ENCODE data around the gene POPDC2. TPM values are rescaled to one million over a fixed set of nuclear protein-coding genes. Genes with fewer than 3 reads are reported as not detected.

Gene POPDC2
- total RNA-seq, 1 experiment from 2014 or later = 0.37 TPM

DNA sequence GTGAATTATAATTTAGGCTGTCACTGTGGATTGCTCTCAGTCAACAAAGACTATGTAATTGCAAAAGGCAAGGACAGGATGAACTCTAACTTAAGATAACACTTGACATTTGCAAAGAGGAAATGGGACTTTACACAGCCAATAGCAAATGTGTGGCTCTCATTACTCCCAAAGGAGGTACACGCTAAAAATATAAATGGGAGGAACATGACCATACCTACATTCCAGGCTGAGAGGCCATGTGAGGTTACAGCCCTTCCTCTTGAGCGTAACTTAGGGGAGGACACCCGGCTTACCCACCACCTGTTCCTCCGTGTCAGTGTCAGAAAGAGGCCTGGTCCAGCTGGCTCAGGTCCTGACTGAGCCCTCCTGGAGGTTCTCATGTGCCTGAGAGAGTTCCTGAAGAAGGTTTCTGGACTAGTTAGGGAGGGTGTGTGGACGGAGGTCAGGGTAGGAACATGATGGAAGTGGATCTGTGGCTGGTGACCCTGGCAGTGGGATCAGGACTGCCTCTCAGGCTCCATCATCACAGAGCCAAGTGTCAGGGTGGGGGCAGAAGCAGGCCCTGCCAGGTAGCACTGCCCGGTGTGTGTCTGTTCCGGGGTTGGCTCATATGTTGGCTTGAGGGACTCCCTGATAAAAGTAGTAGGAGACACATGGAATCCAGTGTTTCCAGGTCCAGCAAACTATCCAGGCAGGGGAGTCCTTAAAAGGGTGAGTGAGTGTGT is 7.9 kb downstream of the POPDC2 start:
- Histone ChIP-seq H3K4me2 (ENCODE audit: insufficient read depth, insufficient read length, low read length) (no peak overlapping the region), H2AK5ac (ENCODE audit: insufficient read length, low read length) (no peak overlapping the region), H2AFZ (ENCODE audit: low read length) (no peak overlapping the region), H2BK5ac (ENCODE audit: insufficient read length, low read length) (no peak overlapping the region), H2BK120ac (ENCODE audit: low read depth, low read length, poor library complexity, severe bottlenecking) (no peak overlapping the region), H3K9ac (ENCODE audit: extremely low read depth, insufficient read length, low read length) (no peak overlapping the region), H2BK15ac (ENCODE audit: low read depth, low read length) (no peak overlapping the region), H2BK12ac (ENCODE audit: insufficient read length, low read depth, low read length) (no peak overlapping the region), H3K79me1 (ENCODE audit: insufficient read depth, low read depth, low read length, poor library complexity, severe bottlenecking) (no peaks in the 10 kb centered on the region), H3K23ac (ENCODE audit: insufficient read length, low read depth, low read length) (no peak overlapping the region), H3T11ph (ENCODE audit: low read length) (no peak overlapping the region), H3K9me3 (ENCODE audit: control insufficient read depth, low read depth, low read length) (no peaks in the 10 kb centered on the region), H3K27me3 (ENCODE audit: insufficient read depth, low read length) (no peaks in the 10 kb centered on the region), H3K14ac (ENCODE audit: insufficient read depth, low read length) (no peak overlapping the region), H4K5ac (ENCODE audit: insufficient read length, low read depth, low read length) (no peak overlapping the region), H3K4me1 (ENCODE audit: insufficient read depth, low read length) (no peaks in the 10 kb centered on the region; the same call in 1 of the 2 replicates), H3K56ac (ENCODE audit: insufficient read length, low read depth, low read length) (no peak overlapping the region), H3K27ac (ENCODE audit: insufficient read length, low read depth, low read length) (no peak overlapping the region), H4K8ac (replicated peaks; ENCODE audit: insufficient read length, low read depth, low read length) (no peak overlapping the region), H4K91ac (ENCODE audit: insufficient read length, low read depth, low read length) (no peak overlapping the region), H3K18ac (ENCODE audit: insufficient read length, low read depth, low read length) (no peak overlapping the region), H4K20me1 (ENCODE audit: control insufficient read depth, insufficient read depth, insufficient read length) (no peaks in the 10 kb centered on the region), H3K4ac (ENCODE audit: low read depth, low read length) (no peak overlapping the region), H2BK20ac (ENCODE audit: low read depth, low read length, poor library complexity, severe bottlenecking) (no peak overlapping the region), H3K79me2 (ENCODE audit: insufficient read depth, low read length) (no peaks in the 10 kb centered on the region), H3K23me2 (ENCODE audit: insufficient read length, low read depth, low read length, poor library complexity, severe bottlenecking) (no peaks in the 10 kb centered on the region)
- Mint-ChIP-seq H3K36me3 (ENCODE audit: insufficient read depth in 1 of 3, low read depth in 3 of 3) (no peaks in the 10 kb centered on the region), H3K27ac (no peak overlapping the region), H3K9me3 (no peaks in the 10 kb centered on the region; a peak in 1 of 5 replicates), H3K27me3 (ENCODE audit: low read depth) (no peaks in the 10 kb centered on the region), H3K4me1 (peaks cover 11% of the 10 kb centered on the region in 2 experiments), H3K4me3 (no peak overlapping the region)
- TF ChIP-seq, protein P1, sequence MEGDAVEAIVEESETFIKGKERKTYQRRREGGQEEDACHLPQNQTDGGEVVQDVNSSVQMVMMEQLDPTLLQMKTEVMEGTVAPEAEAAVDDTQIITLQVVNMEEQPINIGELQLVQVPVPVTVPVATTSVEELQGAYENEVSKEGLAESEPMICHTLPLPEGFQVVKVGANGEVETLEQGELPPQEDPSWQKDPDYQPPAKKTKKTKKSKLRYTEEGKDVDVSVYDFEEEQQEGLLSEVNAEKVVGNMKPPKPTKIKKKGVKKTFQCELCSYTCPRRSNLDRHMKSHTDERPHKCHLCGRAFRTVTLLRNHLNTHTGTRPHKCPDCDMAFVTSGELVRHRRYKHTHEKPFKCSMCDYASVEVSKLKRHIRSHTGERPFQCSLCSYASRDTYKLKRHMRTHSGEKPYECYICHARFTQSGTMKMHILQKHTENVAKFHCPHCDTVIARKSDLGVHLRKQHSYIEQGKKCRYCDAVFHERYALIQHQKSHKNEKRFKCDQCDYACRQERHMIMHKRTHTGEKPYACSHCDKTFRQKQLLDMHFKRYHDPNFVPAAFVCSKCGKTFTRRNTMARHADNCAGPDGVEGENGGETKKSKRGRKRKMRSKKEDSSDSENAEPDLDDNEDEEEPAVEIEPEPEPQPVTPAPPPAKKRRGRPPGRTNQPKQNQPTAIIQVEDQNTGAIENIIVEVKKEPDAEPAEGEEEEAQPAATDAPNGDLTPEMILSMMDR (conservative IDR thresholded peaks at IDR 0.05) = no peak
- no peak for DNase-seq
- WGBS (ENCODE audit: extremely low coverage, insufficient read length, low lambda C conversion rate) = no CpG with 5 or more reads among the region's 7 CpGs
